Stimulated activated CD8-positive, alpha-beta memory T cell treated with anti-CD3 and anti-CD28 coated beads, Interleukin-7, amount 100 ng/mL, for 24 hours (primary cell): Measurements from ENCODE around the gene ARHGAP28.
"Not testable (repeated sequence)": the region's sequence is repeated elsewhere in the genome, so short reads cannot be mapped to it uniquely, and the experiment has no call there.

Experiments
- DNase-seq: peaks from one replicate; pipeline ENCODE4 v3.0.0-alpha.2; 2020; ENCODE audit warnings: low read depth

ARHGAP28 gene

GRCh38 chr18:6929370-6930102 is 200.0 kb downstream of the ARHGAP28 start:
- DNase-seq = no peak

GRCh38 chr18:6934859-6935258 is 205.3 kb downstream of the ARHGAP28 start:
- DNase-seq = no peak

DNA sequence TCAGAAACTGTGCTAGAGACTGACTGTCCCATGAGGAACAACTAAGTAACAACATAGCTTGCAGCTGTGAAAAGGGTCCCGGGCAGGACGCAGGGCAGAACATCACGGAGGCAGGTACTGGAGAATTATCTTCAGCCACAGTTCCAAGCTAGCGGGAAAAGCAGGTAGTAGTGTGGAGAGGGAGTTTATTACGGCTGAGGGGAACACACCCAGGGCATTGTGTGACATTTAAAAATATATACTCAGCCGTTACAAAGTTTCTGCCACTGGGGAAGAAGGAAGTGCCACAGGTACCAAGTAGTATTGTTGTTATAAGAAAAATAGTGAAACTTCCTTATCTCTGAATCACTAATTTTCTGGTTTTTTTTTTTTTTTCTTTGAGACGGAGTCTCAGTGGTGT is 208.5 kb downstream of the ARHGAP28 start:
- DNase-seq = no peak

DNA sequence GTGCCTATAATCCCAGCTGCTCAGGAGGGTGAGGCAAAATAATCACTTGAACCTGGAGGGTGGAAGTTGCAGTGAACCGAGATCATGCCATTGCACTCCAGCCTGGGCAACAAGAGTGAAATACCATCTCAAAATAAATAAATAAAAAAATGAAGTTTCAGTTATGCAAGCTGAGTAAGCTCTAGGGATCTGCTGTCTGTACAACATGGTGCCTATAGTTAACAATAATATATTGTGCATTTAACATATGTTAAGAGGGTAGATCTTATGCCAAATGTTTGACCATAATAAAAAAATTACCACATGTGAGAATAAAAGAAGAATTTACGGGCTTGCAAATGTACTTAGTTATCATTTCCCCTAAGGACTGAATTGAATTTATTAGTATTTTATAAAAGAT is 208.9 kb downstream of the ARHGAP28 start:
- DNase-seq = not testable (repeated sequence)

DNA sequence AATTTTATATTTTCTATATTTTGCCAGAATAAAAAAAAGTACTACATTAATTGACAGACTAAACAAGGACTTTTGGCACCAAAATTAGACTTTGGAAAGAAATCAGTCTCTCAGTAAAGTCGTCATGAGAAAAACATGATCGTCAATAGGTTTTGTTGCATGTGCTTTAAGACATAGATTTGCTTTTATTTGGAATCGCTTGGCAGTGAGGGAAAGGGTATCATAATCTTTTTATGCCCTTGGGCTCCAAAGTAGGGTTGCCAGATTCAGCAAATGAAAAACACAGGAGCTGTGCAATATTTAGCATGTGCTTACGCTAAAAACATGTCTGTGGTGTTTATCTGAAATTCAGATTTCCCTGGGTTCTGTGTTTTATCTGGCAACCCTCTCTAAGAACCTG is 210.5 kb downstream of the ARHGAP28 start:
- DNase-seq = no peak

GRCh38 chr18:6940451-6940850 is 210.9 kb downstream of the ARHGAP28 start:
- no peak for DNase-seq

GRCh38 chr18:6941996-6942395 is 212.5 kb downstream of the ARHGAP28 start:
- DNase-seq = no peak

DNA sequence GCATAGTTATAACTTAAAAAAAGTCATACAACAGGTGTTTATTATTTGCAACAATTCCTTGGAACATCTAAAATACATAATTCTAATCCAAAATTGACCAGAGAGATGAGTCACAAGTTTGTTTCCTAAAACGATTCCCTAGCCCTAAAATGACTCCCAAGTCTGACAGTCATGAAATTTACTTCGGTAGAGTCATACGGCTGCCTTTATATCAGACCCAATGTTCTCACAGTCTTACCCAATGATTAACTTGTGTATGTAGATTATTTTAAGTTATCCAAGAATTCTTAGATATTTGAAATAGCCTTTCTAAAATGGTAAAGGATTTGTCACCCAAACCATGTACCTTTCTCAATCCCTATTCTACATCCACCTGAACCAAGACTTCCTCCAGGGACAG is 213.2 kb downstream of the ARHGAP28 start:
- no peak for DNase-seq

DNA sequence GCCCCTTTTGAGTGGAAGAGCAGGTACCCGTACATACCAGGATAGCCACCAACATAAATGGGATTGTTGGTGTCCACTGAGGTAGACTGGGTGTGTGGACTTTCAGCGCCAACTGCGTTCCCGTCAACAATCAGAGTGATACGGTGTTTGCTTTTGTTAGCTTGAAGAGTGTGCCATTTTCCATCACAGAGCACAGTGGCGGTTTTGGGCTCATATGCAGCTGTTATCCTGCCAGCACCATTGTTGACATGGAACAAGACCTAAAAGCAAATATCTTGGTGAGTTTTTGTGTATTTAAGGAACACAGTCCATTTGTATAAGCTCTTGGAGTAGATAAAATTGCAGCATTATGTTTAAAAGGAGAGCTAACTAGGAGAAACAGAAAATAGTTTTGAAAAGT is 213.6 kb downstream of the ARHGAP28 start:
- no peak for DNase-seq

- DNase-seq = no peak
Observed at GRCh38 chr18:6947338-6948030, 218.0 kb downstream of the ARHGAP28 start.

DNA sequence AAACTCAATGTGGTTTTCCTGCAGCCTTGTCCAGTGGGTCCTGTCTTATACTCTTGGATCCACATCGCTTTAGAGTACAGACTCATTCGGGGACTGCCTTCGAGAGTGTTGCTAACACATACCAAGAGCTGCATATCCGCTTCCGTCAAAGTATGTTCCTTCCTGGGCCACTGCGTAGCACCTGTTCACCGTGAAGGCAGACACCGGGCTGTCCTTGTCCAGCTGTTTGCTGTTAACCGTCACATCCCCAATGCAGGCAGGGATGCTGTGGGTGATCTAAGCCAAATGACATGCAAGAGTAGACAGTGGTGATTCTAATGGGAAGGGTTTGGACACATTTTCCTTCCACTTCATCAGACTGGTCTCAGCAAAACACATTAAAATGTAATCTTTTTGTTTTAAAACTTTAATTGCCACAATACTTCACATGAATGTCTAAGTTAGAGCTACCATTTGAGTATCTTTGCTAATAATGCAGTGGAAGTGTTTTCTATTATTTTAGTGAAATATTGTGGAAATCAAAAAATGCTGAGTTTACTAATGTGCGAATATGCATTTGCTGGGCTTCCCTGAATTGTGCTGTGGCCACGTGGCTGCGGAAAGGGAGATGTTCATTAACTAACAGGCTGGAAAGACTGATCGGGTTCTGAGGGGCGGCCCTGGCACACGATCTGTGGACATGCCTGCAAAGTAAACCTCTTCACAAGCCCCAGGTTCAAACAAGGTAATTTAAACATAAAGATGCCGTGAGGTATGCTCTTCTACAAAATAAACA is 219.0 kb downstream of the ARHGAP28 start:
- DNase-seq = no peak

DNA sequence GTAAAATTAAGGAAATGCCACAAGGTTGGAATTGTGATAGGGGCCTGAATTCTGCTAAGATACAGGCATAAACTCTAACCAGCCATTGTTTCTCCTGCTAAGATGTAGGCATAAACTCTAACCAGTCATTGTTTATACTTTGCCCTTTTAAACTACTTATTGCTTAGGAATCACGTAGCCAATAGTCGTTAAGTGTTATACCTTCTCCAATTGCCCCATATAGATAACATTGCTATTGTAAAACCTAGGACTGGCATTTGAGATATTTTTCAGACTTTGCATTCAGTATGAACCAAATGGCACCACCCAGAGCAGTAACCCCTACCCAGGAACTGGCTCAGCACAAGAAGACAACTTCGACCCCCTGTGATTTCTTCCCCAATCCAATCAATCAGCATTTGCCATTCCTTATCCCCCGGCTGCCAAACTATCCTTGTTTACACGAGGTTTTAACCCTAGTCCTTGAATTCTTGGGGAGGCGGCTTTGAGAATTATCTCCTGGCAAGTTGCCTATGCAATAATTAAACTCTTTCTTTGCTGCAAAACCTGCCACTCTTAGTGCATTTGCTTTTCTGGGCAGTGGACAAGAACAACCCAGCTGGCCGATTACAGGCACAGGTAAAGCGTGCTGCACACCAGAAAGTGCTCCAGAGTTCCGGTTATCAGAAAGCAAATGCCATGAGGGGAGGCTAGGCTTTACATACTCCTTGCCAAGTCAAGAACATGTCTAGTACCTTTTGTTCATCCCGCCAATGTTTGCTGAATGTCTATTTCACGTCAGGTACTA is 220.5 kb downstream of the ARHGAP28 start:
- no peak for DNase-seq

GRCh38 chr18:6950641-6951040 is 221.1 kb downstream of the ARHGAP28 start:
- DNase-seq = no peak

DNA sequence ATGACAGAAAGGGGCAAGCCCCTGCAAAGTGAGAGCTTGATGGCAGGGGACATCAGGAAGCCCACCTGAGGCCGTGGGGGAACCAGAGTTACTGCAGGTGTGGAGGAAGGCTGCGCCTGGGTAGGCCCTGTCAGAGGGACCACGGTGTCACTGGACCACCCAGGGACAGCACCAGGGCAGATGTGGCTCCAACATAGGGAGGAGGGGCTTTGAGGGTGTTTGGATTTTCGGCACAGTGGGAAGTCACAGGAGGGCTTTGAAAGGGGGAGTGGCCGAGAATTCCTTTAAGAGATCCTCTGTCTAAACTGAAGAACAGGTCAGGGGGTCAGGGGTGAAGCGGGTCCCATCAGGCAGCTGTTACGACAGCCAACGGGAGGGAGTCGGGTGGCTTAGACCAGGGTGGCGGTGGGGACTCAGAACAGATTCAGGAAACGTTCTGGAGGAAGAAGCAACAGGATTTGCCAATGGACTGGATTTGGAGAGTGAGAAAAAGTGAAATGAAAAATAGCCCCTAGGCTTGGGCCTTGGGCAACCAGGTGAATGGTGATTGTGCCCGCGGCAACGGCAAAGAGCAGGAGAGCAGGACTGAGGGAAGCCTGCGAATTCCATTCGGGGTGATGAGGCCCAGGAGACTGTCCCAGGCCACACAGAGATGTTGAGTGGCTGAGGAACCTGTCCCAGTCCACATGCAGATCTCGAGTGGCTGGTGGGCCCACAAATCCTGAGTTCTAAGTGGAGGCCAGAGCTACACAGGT is 222.0 kb downstream of the ARHGAP28 start:
- no peak for DNase-seq

DNA sequence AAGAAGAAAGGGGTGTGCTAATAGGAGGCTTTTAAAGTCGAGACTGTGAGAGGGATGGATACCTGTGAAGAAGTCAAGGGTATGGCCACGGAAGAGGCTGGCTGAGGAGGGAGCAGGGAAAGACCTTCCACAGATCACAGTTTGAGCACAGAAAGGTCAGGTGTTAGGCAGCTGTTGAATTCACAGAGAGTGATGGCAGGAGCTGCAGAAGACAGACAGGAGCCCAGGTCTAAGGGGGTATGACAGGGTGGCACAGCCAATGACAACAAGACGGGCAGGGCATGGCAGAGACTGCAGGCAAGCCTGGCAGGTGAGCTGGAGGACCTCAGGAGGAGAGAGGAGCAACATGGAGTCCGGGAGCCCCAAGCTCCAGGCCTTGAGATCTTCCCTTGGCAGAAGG is 225.0 kb downstream of the ARHGAP28 start:
- DNase-seq = no peak

DNA sequence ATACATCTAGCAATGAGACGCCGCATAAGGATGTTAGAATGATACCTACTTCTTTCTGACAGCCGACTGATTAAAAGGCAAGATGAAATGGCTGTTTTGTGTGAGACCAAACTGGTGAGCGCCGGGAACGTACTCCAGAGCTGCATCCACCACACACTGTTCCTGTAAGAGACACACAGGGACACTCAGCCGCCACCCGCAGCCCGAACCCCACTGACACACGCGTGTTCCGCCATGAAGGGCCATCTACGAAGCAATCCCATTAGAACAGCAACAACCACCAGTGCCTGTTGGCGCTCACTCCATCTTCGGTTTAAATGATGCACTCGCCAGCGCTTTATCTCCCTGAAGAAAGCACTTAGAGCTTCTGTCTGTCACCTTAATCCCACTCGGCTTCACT is 225.8 kb downstream of the ARHGAP28 start:
- no peak for DNase-seq

GRCh38 chr18:6956495-6956894 is 227.0 kb downstream of the ARHGAP28 start:
- DNase-seq = no peak

GRCh38 chr18:6956999-6957398 is 227.5 kb downstream of the ARHGAP28 start:
- no peak for DNase-seq

GRCh38 chr18:6959110-6959509 is 229.6 kb downstream of the ARHGAP28 start:
- no peak for DNase-seq

DNA sequence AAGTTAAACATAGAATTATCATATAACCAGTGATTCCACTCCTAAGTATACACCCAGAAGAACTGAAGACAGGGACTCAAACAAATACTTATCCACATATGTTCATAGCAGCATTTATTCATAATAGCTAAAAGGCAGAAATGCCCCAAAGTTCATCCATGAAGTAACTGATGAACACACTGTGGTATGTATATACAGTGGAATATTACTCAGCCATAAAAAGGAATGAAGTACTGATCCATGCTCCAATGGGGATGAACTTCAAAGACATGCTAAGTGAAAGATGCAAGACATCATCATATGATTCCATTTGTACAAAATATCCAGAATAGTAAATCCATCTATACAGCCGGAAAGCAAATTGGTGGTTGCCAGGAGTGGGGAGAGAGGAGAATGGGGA is 230.6 kb downstream of the ARHGAP28 start:
- DNase-seq = no peak

GRCh38 chr18:6960656-6961055 is 231.1 kb downstream of the ARHGAP28 start:
- no peak for DNase-seq
